ENCODE data around the gene RPGRIP1.
"Not testable (repeated sequence)": the region's sequence is repeated elsewhere in the genome, so short reads cannot be mapped to it uniquely, and the experiment has no call there.

RPGRIP1 gene

GRCh38 chr14:21248338-21248737, 31.5 kb upstream of the RPGRIP1 start:
- Histone ChIP-seq H3K27ac (no peak overlapping the region), H3K9me3 (ENCODE audit: severe bottlenecking) (no peaks in the 10 kb centered on the region), H3K36me3 (peaks cover 94% of the 10 kb centered on the region), H3K27me3 (ENCODE audit: insufficient read depth, low read depth, severe bottlenecking) (no peaks in the 10 kb centered on the region), H3K4me3 (ENCODE audit: low read depth, low read length) (no peak overlapping the region)
- no peak for DNase-seq
- TF ChIP-seq CTCF (IDR thresholded peaks at IDR 0.05; ENCODE audit: low read depth, low read length) = no peak

- Histone ChIP-seq H3K27me3 (ENCODE audit: insufficient read depth, low read depth, severe bottlenecking) (no peaks in the 10 kb centered on the region), H3K27ac (no peak overlapping the region), H3K9me3 (ENCODE audit: severe bottlenecking) (no peaks in the 10 kb centered on the region), H3K4me3 (ENCODE audit: low read depth, low read length) (no peak overlapping the region), H3K36me3 (peaks cover 93% of the 10 kb centered on the region)
- no peak for TF ChIP-seq CTCF (IDR thresholded peaks at IDR 0.05; ENCODE audit: low read depth, low read length)
- no peak for DNase-seq
These were observed 31.0 kb upstream of the RPGRIP1 start for GRCh38 chr14:21248739-21249411.

GRCh38 chr14:21251215-21251614, 28.7 kb upstream of the RPGRIP1 start:
- no peak overlapping the region for H3K27ac ChIP-seq
- TF ChIP-seq CTCF (IDR thresholded peaks at IDR 0.05; ENCODE audit: low read depth, low read length) = no peak
- no peaks in the 10 kb centered on the region for H3K9me3 ChIP-seq (ENCODE audit: severe bottlenecking)
- H3K36me3 ChIP-seq = peaks cover 95% of the 10 kb centered on the region
- no peaks in the 10 kb centered on the region for H3K27me3 ChIP-seq (ENCODE audit: insufficient read depth, low read depth, severe bottlenecking)
- no peak for DNase-seq
- no peak overlapping the region for H3K4me3 ChIP-seq (ENCODE audit: low read depth, low read length)

- Histone ChIP-seq H3K4me3 (ENCODE audit: low read depth, low read length) (no peak overlapping the region), H3K27me3 (ENCODE audit: insufficient read depth, low read depth, severe bottlenecking) (no peaks in the 10 kb centered on the region), H3K9me3 (ENCODE audit: severe bottlenecking) (no peaks in the 10 kb centered on the region), H3K27ac (no peak overlapping the region; the same call in 1 of the 2 replicates), H3K36me3 (peaks cover 96% of the 10 kb centered on the region)
- no peak for TF ChIP-seq CTCF (IDR thresholded peaks at IDR 0.05; ENCODE audit: low read depth, low read length)
- no peak for DNase-seq
These were observed 27.7 kb upstream of the RPGRIP1 start for GRCh38 chr14:21252149-21252548.

- no peak for DNase-seq
- Histone ChIP-seq H3K27me3 (ENCODE audit: insufficient read depth, low read depth, severe bottlenecking) (no peaks in the 10 kb centered on the region), H3K27ac (no peak overlapping the region; the same call in 1 of the 2 replicates), H3K9me3 (ENCODE audit: severe bottlenecking) (no peaks in the 10 kb centered on the region), H3K36me3 (peaks cover 96% of the 10 kb centered on the region), H3K4me3 (ENCODE audit: low read depth, low read length) (no peak overlapping the region)
- no peak for TF ChIP-seq CTCF (IDR thresholded peaks at IDR 0.05; ENCODE audit: low read depth, low read length)
These were observed 24.3 kb upstream of the RPGRIP1 start for GRCh38 chr14:21255385-21256101.

GRCh38 chr14:21256102-21256447, 23.8 kb upstream of the RPGRIP1 start:
- peaks cover 96% of the 10 kb centered on the region for H3K36me3 ChIP-seq

More at GRCh38 chr14:21256102-21256447, 23.8 kb upstream of the RPGRIP1 start:
- H3K9me3 ChIP-seq (ENCODE audit: severe bottlenecking); H3K4me3 ChIP-seq (ENCODE audit: low read depth, low read length); DNase-seq; H3K27me3 ChIP-seq (ENCODE audit: insufficient read depth, low read depth, severe bottlenecking); H3K27ac ChIP-seq: not testable (repeated sequence)
